Kidney (tissue), 14 donors: ENCODE results near the gene TUBB4A. TPM values are rescaled to one million over a fixed set of nuclear protein-coding genes. Genes with fewer than 3 reads are reported as not detected.

Experiments
- DNase-seq, 5 donors: peaks; one replicate each; pipeline ENCODE4 v3.0.0-alpha.2; 2013 to 2020
- FAIRE-seq: peaks from 2 replicates; lab custom pipeline; 2012; peaks lifted over from hg19 to GRCh38; lab: Jason Lieb, UNC
- H3K27ac ChIP-seq, 2 donors: one replicate each; pipeline ENCODE4 v1.7.0; 2013; ENCODE audit warnings: low read depth in 2 of 2, low read length in 2 of 2, inconsistent platforms in 1 of 2
- H3K27me3 ChIP-seq: one replicate; pipeline ENCODE4 v1.7.1; 2013; ENCODE audit warnings: low read length, inconsistent platforms; ENCODE audit not compliant: control insufficient read depth, insufficient read depth
- H3K36me3 ChIP-seq, 3 donors: one replicate each; pipeline versions ENCODE4 v1.7.0 to v1.7.1; 2013; ENCODE audit warnings: low read length in 3 of 3, control low read depth in 1 of 3, inconsistent platforms in 1 of 3; ENCODE audit not compliant: insufficient read depth in 3 of 3, control insufficient read depth in 2 of 3
- H3K4me1 ChIP-seq, 3 donors: one replicate each; pipeline versions ENCODE4 v1.7.0 to v1.7.1; 2013; ENCODE audit warnings: low read length in 3 of 3, inconsistent platforms in 1 of 3, low read depth in 1 of 3; ENCODE audit not compliant: control insufficient read depth in 2 of 3, insufficient read depth in 2 of 3
- H3K4me3 ChIP-seq, 3 donors: one replicate each; pipeline versions ENCODE4 v1.7.0 to v1.8.1; 2013; ENCODE audit warnings: low read length in 3 of 3, control low read depth in 1 of 3, inconsistent platforms in 1 of 3
- H3K9ac ChIP-seq, 3 donors: one replicate each; pipeline versions ENCODE4 v1.7.0 to v1.7.1; 2013; ENCODE audit warnings: low read length in 3 of 3, control low read depth in 1 of 3, inconsistent platforms in 1 of 3
- H3K9me3 ChIP-seq, 3 donors: one replicate each; pipeline versions ENCODE4 v1.7.0 to v1.7.1; 2013; ENCODE audit warnings: low read length in 3 of 3, control low read depth in 1 of 3, inconsistent platforms in 1 of 3; ENCODE audit not compliant: control insufficient read depth in 2 of 3, insufficient read depth in 1 of 3
- intact Hi-C: fragments of 100-400 bp; cut with DNase I; formaldehyde crosslinking; loops from one replicate; pipeline ENCODE4 v1.11.1; 2022
- polyA plus RNA-seq: library from polyadenylated mRNA; stranded (reverse); fragments of 350-450 nt; fragmentation: Illumina TruSeq; extraction: RNeasy Lipid Tissue Mini Kit (QIAGEN cat#74804); gene quantifications from one replicate; pipeline ENCODE4 v1.2.3, GENCODE V29; 2014; ENCODE audit warnings: low read depth, low replicate concordance; ENCODE audit not compliant: insufficient read depth
- total RNA-seq: library from RNA; stranded (reverse); fragmentation: NEBNext Ultra II Directional; extraction: Animal tissue kit (Norgen Biotek cat#: 25700); gene quantifications from one replicate; pipeline ENCODE4 v1.2.1, GENCODE V29; 2021
- TF ChIP-seq, protein P1 (sequence below): IDR thresholded peaks from 3 replicates; pipeline ENCODE4 v1.5.1; 2012; ENCODE audit warnings: mild to moderate bottlenecking, moderate library complexity, borderline replicate concordance; ENCODE audit not compliant: insufficient read depth; ENCODE audit errors: extremely low read depth
- donor health status: control.
- donor health status: control.
- donor health status: control.
- donor health status: control.
- donor health status: control.
- donor health status: DM: yes; HTN: yes; CAD: no.
- donor health status: Normal renal cell carcinoma (clear cell type).

Gene TUBB4A
- total and polyA plus RNA-seq, 2 donors from 2014 or later = 4.4 to 11.3 TPM

DNA sequence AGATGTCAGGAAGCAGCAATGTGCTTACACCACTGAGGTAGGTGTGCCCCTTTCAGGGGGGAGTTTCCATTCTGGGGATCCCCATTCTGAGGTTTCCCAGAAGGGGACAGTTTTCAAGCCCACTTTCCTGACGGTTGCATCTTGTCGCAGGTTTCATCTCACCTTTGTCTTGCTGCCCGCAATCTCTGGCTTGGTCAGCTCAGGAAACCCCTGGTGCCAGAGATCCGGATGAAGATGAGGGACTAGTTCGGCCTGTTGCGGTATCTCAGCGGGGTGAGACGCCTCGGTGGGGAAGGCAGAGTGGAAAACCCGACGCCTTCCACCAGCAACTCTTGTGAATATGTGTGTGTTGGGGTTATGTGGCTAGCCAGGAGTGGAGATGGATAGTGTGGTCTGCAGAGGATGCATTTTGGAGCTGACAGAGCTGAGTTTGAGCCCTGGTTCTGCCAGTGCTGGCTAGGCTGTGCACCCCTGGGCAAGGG lies 41.8 kb upstream of the TUBB4A start:
- intact Hi-C loops = no loop called here
- H3K27me3 ChIP-seq = no peaks in the 10 kb centered on the region
- no peaks in the 10 kb centered on the region for H3K4me1 ChIP-seq
- no peak overlapping the region for H3K4me3 ChIP-seq
- DNase-seq = no peak
- FAIRE-seq = no peak
- H3K36me3 ChIP-seq = no peaks in the 10 kb centered on the region
- no peak overlapping the region for H3K9ac ChIP-seq
- no peak overlapping the region for H3K27ac ChIP-seq
- H3K9me3 ChIP-seq = no peaks in the 10 kb centered on the region
- TF ChIP-seq, protein P1, sequence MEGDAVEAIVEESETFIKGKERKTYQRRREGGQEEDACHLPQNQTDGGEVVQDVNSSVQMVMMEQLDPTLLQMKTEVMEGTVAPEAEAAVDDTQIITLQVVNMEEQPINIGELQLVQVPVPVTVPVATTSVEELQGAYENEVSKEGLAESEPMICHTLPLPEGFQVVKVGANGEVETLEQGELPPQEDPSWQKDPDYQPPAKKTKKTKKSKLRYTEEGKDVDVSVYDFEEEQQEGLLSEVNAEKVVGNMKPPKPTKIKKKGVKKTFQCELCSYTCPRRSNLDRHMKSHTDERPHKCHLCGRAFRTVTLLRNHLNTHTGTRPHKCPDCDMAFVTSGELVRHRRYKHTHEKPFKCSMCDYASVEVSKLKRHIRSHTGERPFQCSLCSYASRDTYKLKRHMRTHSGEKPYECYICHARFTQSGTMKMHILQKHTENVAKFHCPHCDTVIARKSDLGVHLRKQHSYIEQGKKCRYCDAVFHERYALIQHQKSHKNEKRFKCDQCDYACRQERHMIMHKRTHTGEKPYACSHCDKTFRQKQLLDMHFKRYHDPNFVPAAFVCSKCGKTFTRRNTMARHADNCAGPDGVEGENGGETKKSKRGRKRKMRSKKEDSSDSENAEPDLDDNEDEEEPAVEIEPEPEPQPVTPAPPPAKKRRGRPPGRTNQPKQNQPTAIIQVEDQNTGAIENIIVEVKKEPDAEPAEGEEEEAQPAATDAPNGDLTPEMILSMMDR = no peak

GRCh38 chr19:6540918-6541689 lies 39.0 kb upstream of the TUBB4A start:
- intact Hi-C loops = no loop called here
- DNase-seq = no peak
- H3K9ac ChIP-seq = no peak overlapping the region
- TF ChIP-seq, protein P1 = no peak
- H3K36me3 ChIP-seq = no peaks in the 10 kb centered on the region
- no peak overlapping the region for H3K27ac ChIP-seq
- no peak for FAIRE-seq
- no peaks in the 10 kb centered on the region for H3K27me3 ChIP-seq
- H3K4me3 ChIP-seq = no peak overlapping the region
- H3K4me1 ChIP-seq = no peaks in the 10 kb centered on the region
- no peaks in the 10 kb centered on the region for H3K9me3 ChIP-seq

DNA sequence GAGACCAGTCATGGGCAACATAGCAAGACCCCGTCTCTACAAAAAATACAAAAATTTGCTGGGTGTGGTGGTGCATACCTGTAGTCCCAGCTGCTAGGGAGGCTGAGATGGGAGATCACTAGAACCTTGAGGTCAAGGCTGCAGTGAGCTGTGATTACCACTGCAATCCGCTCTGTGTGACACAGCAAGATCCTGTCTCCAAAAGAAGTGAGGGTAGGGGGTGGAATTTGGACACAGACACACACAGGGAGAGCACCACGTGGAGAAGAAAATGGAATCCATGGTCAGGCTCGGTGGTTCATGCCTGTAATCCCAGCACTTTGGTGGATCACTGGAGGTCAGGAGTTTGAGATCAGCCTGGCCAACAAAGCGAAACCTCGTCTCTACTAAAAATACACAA lies 37.4 kb upstream of the TUBB4A start:
- no peaks in the 10 kb centered on the region for H3K4me1 ChIP-seq
- FAIRE-seq (no peak), DNase-seq (no peak)
- H3K4me3 ChIP-seq = no peak overlapping the region
- no peak overlapping the region for H3K9ac ChIP-seq
- H3K36me3 ChIP-seq = no peaks in the 10 kb centered on the region
- intact Hi-C loops = no loop called here
- H3K27ac ChIP-seq = no peak overlapping the region
- no peaks in the 10 kb centered on the region for H3K9me3 ChIP-seq
- H3K27me3 ChIP-seq = no peaks in the 10 kb centered on the region
- TF ChIP-seq, protein P1 = no peak
